ACC112 (cell line): ENCODE data around the gene IFNA4.
"Not testable (repeated sequence)": the region's sequence is repeated elsewhere in the genome, so short reads cannot be mapped to it uniquely, and the experiment has no call there.

Experiments
- H2AFZ ChIP-seq: fragments of 200-600 bp; sonication (generic); one replicate; pipeline ENCODE4 v1.6.0; 2017; ENCODE audit warnings: antibody characterized with exemption, low read length; ENCODE audit not compliant: unreplicated experiment
- H3K27ac ChIP-seq: fragments of 200-600 bp; sonication (generic); 2 replicates; pipeline ENCODE4 v1.5.1; 2014; ENCODE audit warnings: low read depth, mild to moderate bottlenecking, antibody characterized with exemption, low read length, moderate library complexity
- H3K27me3 ChIP-seq: fragments of 200-600 bp; sonication (generic); 2 replicates; pipeline ENCODE4 v1.6.1; 2014; ENCODE audit warnings: mild to moderate bottlenecking, antibody characterized with exemption, low read length, moderate library complexity, mixed read lengths; ENCODE audit not compliant: insufficient read depth
- H3K36me3 ChIP-seq: fragments of 200-600 bp; sonication (generic); 2 replicates; pipeline ENCODE4 v1.6.1; 2016; ENCODE audit warnings: mild to moderate bottlenecking, antibody characterized with exemption, low read length, moderate library complexity, mixed read lengths; ENCODE audit not compliant: insufficient read depth
- H3K4me1 ChIP-seq: fragments of 200-600 bp; sonication (generic); one replicate; pipeline ENCODE4 v1.6.1; 2016; ENCODE audit warnings: low read length, mixed read lengths; ENCODE audit not compliant: insufficient read depth, unreplicated experiment, control insufficient read depth
- H3K4me3 ChIP-seq: fragments of 200-600 bp; sonication (generic); 2 replicates; pipeline ENCODE4 v1.5.1; 2014; ENCODE audit warnings: mild to moderate bottlenecking, low read depth, low read length
- H3K79me2 ChIP-seq: fragments of 200-600 bp; sonication (generic); one replicate; pipeline ENCODE4 v1.6.0; 2016; ENCODE audit warnings: low read length; ENCODE audit not compliant: control insufficient read depth, unreplicated experiment, insufficient read depth

The IFNA4 gene

DNA sequence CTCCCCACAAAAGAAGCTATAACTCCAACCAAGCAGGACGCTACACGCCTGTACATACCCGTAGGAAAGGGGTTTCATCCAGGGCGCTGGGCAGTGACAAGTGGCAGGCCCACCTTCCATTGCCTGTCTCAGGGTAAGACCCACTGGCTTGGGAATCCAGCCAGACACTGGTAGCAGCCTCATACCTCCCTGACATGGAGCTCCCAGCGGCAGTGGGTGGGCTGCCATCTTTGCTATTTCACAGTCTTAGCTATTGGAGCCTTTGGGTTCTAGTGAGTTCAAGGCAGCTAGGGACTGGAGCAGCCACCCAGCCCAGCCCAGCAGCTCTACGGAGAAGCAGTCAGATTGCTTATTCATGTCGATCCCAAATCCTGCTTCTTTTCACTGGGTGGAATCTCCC, 22.9 kb upstream of the IFNA4 start:
- H3K27me3 ChIP-seq = no peaks in the 10 kb centered on the region
- H3K36me3 ChIP-seq = no peaks in the 10 kb centered on the region
- no peak overlapping the region for H3K4me3 ChIP-seq
- H3K4me1 ChIP-seq = no peaks in the 10 kb centered on the region
- H3K27ac ChIP-seq = no peak overlapping the region
- no peak overlapping the region for H2AFZ ChIP-seq
- no peaks in the 10 kb centered on the region for H3K79me2 ChIP-seq

DNA sequence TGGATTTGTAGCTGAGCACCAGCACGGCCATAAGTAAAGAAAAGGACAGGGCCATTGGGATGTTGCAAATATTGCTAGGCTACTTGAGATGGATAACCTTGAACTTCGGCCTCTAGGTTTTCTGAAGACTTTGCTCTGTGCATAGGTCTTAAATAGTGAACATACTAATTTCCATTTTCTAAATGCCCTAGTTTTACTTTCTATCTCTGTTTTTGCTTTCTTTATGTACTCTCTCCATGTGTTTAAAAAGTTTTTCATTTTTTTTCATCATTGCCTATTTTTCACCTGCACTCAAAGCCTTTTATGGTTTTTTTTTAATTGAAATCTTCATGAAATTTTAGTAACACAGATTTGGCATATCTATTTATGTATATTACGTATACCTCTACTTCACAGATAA, 19.7 kb upstream of the IFNA4 start, which contains the start of gene IFNA10:
IFNA10 (minus strand) TSS at position 101 of the 400 bp plus-strand sequence; CDS start at position 55, 46 bp downstream.
- not testable (repeated sequence) for H3K79me2 ChIP-seq, H3K27ac ChIP-seq, H3K36me3 ChIP-seq, H2AFZ ChIP-seq, H3K4me1 ChIP-seq, H3K4me3 ChIP-seq
- peaks cover 18% of the 10 kb centered on the region for H3K27me3 ChIP-seq

DNA sequence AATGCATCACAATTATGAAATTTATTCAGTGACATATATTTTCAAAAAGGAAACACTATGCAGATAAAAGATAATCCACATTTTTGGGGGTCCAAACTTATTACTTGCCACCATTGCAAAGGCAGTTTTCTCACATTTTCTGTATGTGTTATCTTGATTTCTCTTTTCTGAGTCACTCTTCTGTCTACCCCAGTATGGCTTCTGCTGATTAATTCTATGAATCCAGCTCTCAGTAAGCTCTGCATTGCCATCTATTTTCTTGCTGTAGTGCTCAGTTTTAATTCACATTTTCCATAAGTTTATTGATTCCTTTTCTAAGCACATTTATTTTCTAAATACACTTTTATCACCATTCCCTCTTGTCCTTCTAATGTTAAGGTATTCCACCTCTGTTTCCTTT, 17.8 kb upstream of the IFNA4 start:
- Histone ChIP-seq H3K36me3 (no peaks in the 10 kb centered on the region), H3K27ac (no peak overlapping the region), H3K4me1 (no peaks in the 10 kb centered on the region), H3K27me3 (peaks cover 18% of the 10 kb centered on the region), H2AFZ (no peak overlapping the region), H3K4me3 (no peak overlapping the region), H3K79me2 (no peaks in the 10 kb centered on the region)

DNA sequence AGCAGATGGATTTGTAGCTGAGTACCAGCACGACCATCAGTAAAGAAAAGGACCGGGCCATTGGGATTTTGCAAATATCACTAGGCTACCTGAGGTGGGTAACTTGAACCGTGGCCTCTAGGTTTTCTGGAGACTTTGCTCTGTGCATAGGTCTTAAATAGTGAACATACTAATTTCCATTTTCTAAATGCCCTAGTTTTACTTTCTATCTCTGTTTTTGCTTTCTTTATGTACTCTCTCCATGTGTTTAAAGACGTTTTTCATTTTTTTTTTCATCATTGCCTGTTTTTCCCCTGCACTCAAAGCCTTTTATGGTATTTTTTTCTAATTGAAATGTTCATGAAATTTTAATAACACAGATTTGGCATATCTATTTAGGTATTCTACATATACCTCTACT, 14.7 kb upstream of the IFNA4 start, which contains the start of gene IFNA7:
IFNA7 (minus strand) TSS at position 101 of the 400 bp plus-strand sequence; CDS start at position 61, 40 bp downstream.
- H3K4me3 ChIP-seq, H3K27ac ChIP-seq, H2AFZ ChIP-seq, H3K36me3 ChIP-seq, H3K4me1 ChIP-seq, H3K79me2 ChIP-seq: not testable (repeated sequence)
- H3K27me3 ChIP-seq = peaks cover 18% of the 10 kb centered on the region

DNA sequence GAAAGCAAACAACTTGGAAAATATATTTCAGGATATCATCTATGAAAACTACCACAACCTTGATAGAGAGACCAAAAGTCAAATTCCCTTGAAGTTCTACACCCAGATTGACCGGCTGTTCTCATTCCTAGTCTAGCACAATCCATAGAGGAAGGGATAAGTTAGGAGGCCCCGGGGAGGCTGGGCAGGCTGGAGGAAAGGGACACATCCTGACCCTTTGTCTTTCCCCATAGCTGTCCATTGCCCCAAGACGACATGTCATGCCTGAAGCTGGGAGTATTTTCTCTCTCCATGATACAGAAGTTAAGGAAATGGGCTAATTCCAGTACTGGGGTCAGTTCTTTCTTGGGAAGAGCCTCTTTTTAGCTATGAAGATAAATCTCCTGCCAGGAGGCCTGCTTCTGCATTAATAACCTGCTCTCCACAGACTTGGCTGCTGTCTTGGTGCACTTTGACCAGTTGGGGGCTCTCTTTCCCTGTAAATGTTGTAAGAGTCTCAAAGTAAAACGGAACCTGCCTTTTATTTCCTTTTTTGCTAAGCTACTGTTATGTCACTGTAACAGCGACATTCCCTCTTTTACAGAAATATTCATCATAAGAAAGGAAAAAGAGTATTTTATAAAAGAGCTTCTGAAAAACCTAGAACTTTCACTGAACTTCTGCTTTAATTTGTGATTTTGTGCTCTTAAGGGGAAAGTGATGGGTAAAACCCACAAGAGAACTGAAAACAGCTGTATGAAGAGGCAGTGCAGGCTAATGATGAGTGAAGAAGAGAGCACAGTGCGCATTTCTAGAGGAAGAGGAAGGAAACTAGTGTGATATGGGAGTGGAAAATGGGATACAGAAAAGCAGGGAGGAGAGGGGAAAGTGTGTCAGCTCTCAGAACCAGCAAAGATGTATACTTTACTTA, 7.7 kb upstream of the IFNA4 start:
- not testable (repeated sequence) for H3K79me2 ChIP-seq, H3K36me3 ChIP-seq, H3K27me3 ChIP-seq, H3K4me1 ChIP-seq, H3K27ac ChIP-seq
- Histone ChIP-seq H3K4me3 (peak overlapping the region; percentile 54), H2AFZ (peak overlapping the region; percentile 65)

DNA sequence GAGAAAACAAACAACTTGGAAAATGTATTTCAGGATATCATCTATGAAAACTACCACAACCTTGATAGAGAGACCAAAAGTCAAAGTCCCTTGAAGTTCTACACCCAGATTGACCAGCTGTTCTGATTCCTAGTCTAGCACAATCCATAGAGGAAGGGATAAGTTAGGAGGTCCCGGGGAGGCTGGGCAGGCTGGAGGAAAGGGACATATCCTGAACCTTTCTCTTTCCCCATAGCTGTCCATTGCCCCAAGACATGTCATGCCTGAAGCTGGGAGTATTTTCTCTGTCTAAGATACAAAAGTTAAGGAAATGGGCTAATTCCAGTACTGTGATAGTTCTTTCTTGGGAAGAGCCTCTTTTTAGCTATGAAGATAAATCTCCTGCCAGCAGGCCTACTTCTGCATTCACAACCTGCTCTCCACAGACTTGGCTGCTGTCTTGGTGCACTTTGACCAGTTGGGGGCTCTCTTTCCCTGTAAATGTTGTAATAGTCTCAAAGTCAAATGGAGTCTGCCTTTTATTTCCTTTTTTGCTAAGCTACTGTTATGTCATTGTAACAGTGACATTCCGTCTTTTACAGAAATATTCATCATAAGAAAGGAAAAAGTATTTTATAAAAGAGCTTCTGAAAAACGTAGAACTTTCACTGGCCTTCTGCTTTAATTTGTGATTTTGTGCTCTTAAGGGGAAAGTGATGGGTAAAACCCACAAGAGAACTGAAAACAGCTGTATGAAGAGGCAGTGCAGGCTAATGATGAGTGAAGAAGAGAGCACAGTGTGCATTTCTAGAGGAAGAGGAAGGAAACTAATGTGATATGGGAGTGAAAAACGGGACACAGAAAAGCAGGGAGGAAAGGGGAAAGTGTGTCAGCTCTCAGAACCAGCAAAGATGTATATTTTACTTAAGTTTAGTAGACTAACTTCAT, 4.3 kb downstream of the IFNA4 start:
- not testable (repeated sequence) for H2AFZ ChIP-seq, H3K4me3 ChIP-seq, H3K79me2 ChIP-seq, H3K36me3 ChIP-seq, H3K27ac ChIP-seq, H3K4me1 ChIP-seq
- peaks cover 23% of the 10 kb centered on the region for H3K27me3 ChIP-seq

DNA sequence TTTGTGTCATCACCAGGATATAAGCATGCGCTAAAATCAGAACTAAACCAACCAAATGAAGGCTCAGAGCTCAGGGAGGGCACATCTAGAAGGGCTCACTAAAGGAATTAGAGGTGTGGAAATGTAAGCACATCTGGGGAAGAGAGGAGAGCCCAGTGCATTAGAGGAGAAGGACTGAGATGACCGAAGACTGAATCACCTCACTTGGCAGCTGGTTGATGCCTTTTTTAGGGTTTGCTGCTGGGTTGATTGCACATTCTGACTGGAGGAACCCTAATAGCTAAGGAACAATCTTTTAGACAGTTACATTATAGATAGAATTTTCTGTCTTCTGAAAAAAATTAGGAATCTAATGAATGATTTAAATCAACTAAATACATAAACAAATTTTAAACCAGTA, 12.7 kb downstream of the IFNA4 start:
- Histone ChIP-seq H3K4me3 (no peak overlapping the region), H3K27me3 (peaks cover 22% of the 10 kb centered on the region), H3K27ac (no peak overlapping the region), H3K36me3 (no peaks in the 10 kb centered on the region), H3K4me1 (no peaks in the 10 kb centered on the region), H3K79me2 (no peaks in the 10 kb centered on the region), H2AFZ (no peak overlapping the region)

DNA sequence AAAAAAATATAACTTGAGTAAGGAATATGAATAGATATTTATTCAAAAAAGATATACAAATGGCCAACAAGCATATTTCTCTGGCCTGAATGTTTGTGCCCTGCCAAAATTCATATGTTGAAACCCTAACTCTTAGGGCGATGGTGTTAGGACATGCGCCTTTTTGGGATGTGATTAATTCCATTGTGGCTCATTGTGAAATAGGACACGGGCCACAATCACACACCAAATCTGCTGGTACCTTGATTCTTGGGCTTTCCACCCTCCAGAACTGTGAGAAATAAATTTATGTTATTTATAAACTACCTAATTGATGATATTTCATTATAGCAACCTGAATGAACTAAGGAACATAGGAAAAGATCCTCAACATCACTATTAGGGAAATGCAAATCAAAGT, 15.2 kb downstream of the IFNA4 start:
- peaks cover 8% of the 10 kb centered on the region; the same call in 1 of the 2 replicates for H3K27me3 ChIP-seq

DNA sequence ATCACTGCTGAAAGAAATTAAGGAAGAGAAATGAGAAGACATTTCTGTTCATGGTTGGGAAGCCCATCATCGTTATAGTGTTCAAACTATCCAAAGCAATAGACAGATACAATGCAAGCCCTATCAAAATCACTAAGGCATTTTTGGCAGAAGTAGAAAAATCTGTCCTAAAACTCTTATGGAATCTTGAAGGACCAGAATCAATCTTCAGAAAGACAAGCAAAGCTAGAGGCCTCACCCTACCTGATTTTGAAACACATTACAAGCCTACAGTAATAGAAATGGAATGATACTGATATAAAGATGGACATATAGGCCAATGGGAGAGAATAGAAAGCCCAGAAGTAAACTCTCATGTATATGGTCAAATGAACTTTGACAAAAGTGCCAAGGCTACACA, 16.0 kb downstream of the IFNA4 start:
- no peaks in the 10 kb centered on the region for H3K4me1 ChIP-seq
- no peaks in the 10 kb centered on the region for H3K36me3 ChIP-seq
- no peaks in the 10 kb centered on the region for H3K79me2 ChIP-seq
- 0 out of 2 replicates have a peak, but pooled peaks cover 5% of the 10 kb centered on the region for H3K27me3 ChIP-seq
- no peak overlapping the region for H3K4me3 ChIP-seq
- no peak overlapping the region for H2AFZ ChIP-seq
- no peak overlapping the region for H3K27ac ChIP-seq

More for the DNA sequence above, 15.2 kb downstream of the IFNA4 start:
- H3K79me2 ChIP-seq = no peaks in the 10 kb centered on the region
- H3K4me1 ChIP-seq = no peaks in the 10 kb centered on the region
- no peaks in the 10 kb centered on the region for H3K36me3 ChIP-seq
- no peak overlapping the region for H3K27ac ChIP-seq
- no peak overlapping the region for H3K4me3 ChIP-seq
- H2AFZ ChIP-seq = no peak overlapping the region

DNA sequence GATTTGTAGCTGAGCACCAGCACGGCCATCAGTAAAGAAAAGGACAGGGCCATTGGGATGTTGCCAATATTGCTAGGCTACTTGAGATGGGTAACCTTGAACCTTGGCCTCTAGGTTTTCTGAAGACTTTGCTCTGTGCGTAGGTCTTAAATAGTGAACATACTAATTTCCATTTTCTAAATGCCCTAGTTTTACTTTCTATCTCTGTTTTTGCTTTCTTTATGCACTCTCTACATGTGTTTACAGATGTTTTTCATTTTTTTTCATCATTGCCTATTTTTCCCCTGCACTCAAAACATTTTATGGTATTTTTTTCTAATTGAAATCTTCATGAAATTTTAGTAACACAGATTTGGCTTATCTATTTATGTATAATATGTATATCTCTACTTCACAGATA, 20.8 kb downstream of the IFNA4 start, which contains the start of gene IFNA21:
IFNA21 (minus strand) TSS at position 101 of the 400 bp plus-strand sequence; CDS start at position 53, 48 bp downstream.
- H3K4me1 ChIP-seq, H3K27me3 ChIP-seq, H3K27ac ChIP-seq, H3K36me3 ChIP-seq, H2AFZ ChIP-seq, H3K79me2 ChIP-seq, H3K4me3 ChIP-seq: not testable (repeated sequence)
